Neutrophil (primary cell): ENCODE data around the gene RANBP10.
A peak's percentile ranks its signal among the peaks of the same experiment; 100 is the strongest.

Source experiments
- H3K27ac ChIP-seq: fragments of 200-600 bp; sonication (generic); 2 replicates; pipeline ENCODE4 v1.5.1; 2016; ENCODE audit warnings: mild to moderate bottlenecking, moderate library complexity
- H3K27me3 ChIP-seq: fragments of 200-600 bp; sonication (generic); 2 replicates; pipeline ENCODE4 v1.6.0; 2016; ENCODE audit warnings: mild to moderate bottlenecking
- H3K36me3 ChIP-seq: fragments of 200-600 bp; sonication (generic); 2 replicates; pipeline ENCODE4 v1.5.1; 2017
- H3K4me1 ChIP-seq, 2 experiments: fragments of 200-600 bp in 1 of 2; sonication (generic) in 1 of 2; 1 replicate in 1 of 2; 2 replicates in 1 of 2; pipeline versions ENCODE4 v1.5.1 to v1.6.1; 2013 to 2016; ENCODE audit warnings: low read depth in 1 of 2, low read length in 1 of 2, mild to moderate bottlenecking in 1 of 2, moderate library complexity in 1 of 2; ENCODE audit not compliant: control insufficient read depth in 1 of 2, insufficient read depth in 1 of 2
- H3K4me3 ChIP-seq, 2 experiments: fragments of 200-600 bp in 1 of 2; sonication (generic) in 1 of 2; 1 replicate in 1 of 2; 2 replicates in 1 of 2; pipeline ENCODE4 v1.5.1; 2013 to 2016; ENCODE audit warnings: low read depth in 1 of 2, low read length in 1 of 2, mild to moderate bottlenecking in 1 of 2, moderate library complexity in 1 of 2
- H3K9me3 ChIP-seq: fragments of 200-600 bp; sonication (generic); 2 replicates; pipeline ENCODE4 v1.5.1; 2016
- TF ChIP-seq, protein P1 (sequence below): fragments of 200-600 bp; sonication (generic); IDR thresholded peaks from 2 replicates; pipeline ENCODE4 v1.5.1; 2016; ENCODE audit warnings: antibody characterized with exemption

Gene RANBP10

DNA sequence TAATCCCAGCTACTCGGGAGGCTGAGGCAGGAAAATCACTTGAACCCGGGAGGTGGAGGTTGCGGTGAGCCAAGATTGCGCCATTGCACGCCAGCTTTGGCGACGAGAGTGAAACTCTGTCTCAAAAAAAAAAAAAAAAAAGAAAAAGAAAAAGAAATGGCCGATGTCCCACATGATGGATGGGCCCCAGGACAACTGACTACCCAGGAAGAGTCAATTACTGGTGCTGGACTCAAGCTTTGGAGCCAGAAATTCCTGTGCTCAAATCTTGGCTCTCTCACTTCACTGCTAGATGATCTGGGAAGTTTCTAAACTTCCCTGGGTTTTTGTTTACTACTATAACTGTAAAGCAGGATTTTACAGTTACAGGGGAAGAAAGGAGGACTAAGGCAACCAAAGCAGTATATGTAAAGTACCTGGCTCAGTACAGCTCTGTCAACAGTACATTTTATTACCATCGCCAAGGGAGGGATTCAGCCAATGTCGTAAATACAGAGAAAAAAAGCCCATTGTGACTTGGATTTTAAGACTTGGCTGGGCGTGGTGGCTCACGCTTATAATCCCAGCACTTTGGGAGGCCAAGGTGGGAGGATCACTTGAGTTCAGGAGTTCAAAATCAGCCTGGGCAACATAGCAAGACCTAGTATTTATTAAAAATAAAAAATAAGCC is 127.9 kb downstream of the RANBP10 start:
- Histone ChIP-seq H3K9me3 (no peaks in the 10 kb centered on the region), H3K27ac (peak overlapping the region; percentile 9), H3K4me1 (peaks cover 29 to 33% of the 10 kb centered on the region in 2 experiments), H3K27me3 (no peaks in the 10 kb centered on the region), H3K36me3 (peaks cover 32% of the 10 kb centered on the region), H3K4me3 (no peak overlapping the region)
- TF ChIP-seq, protein P1, sequence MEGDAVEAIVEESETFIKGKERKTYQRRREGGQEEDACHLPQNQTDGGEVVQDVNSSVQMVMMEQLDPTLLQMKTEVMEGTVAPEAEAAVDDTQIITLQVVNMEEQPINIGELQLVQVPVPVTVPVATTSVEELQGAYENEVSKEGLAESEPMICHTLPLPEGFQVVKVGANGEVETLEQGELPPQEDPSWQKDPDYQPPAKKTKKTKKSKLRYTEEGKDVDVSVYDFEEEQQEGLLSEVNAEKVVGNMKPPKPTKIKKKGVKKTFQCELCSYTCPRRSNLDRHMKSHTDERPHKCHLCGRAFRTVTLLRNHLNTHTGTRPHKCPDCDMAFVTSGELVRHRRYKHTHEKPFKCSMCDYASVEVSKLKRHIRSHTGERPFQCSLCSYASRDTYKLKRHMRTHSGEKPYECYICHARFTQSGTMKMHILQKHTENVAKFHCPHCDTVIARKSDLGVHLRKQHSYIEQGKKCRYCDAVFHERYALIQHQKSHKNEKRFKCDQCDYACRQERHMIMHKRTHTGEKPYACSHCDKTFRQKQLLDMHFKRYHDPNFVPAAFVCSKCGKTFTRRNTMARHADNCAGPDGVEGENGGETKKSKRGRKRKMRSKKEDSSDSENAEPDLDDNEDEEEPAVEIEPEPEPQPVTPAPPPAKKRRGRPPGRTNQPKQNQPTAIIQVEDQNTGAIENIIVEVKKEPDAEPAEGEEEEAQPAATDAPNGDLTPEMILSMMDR: no peak

DNA sequence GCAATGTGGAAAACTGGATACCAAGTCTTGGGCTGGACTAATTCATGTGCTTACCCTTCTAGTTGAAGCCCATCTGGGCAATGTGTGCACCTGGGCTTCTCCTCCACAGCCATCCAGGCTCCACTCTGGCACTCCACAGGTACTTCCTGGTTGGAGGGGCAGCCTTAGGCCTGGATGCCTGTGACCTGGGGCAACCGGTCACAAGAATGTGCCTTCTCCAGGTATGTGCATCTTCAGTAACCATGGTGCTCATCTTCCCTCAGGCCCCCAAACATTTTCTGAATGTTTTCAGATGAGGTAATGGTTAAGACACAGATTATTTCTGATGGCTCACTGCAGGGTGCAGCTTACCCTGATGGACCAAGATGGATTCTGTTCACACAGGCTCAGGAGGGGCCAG is 128.6 kb downstream of the RANBP10 start:
- H3K4me3 ChIP-seq: no peak overlapping the region
- H3K36me3 ChIP-seq: peaks cover 32% of the 10 kb centered on the region
- TF ChIP-seq, protein P1: no peak
- peaks cover 29 to 33% of the 10 kb centered on the region in 2 experiments for H3K4me1 ChIP-seq
- H3K27me3 ChIP-seq: no peaks in the 10 kb centered on the region
- no peaks in the 10 kb centered on the region for H3K9me3 ChIP-seq
- peak overlapping the region; percentile 15 for H3K27ac ChIP-seq

DNA sequence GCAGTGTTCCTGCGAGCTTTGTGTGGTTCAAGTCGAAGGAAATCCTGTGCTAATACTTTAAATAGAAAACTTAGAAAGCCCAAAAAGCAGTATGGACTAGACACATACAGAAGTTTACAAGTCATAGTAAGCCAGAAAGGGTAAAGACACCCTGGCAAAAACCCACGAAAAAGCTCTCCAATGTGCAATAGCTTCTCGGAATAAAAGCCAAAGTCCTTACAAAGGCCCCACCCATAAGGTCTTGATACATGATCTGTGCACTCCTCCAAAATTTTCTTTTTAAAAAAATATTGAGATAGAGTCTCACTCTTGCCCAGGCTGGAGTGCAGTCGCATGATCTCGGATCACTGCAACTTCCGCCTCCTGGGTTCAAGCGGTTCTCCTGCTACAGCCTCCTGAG is 129.4 kb downstream of the RANBP10 start:
- Histone ChIP-seq H3K4me1 (peaks cover 31 to 36% of the 10 kb centered on the region in 2 experiments), H3K36me3 (peaks cover 32% of the 10 kb centered on the region)
- TF ChIP-seq, protein P1: no peak

DNA sequence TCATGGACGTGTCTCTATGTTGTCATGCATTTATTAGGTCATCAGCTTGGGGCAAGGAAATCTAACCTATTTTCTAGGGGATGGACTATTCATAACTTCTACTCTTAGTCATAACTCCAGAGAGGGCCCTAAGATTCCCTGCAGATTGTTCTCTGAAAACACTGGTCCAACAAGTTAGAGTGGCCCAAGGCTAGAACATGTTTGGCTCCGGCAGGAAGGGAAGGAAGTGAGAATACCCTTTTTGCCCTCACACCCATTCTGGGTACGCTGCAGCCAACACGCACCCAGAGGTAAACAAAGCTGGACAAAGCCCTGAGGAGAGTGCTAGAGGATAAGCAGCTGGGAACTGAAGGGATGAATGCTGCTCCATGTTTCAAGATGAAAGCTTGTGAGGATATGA is 129.8 kb downstream of the RANBP10 start:
- peak overlapping the region; percentile 6 for H3K27ac ChIP-seq
- TF ChIP-seq, protein P1: no peak
- H3K9me3 ChIP-seq: no peaks in the 10 kb centered on the region
- peaks cover 31 to 34% of the 10 kb centered on the region in 2 experiments for H3K4me1 ChIP-seq
- H3K4me3 ChIP-seq: no peak overlapping the region
- H3K36me3 ChIP-seq: peaks cover 32% of the 10 kb centered on the region
- no peaks in the 10 kb centered on the region for H3K27me3 ChIP-seq

More for the DNA sequence above, 129.4 kb downstream of the RANBP10 start:
- Histone ChIP-seq H3K4me3 (no peak overlapping the region), H3K9me3 (no peaks in the 10 kb centered on the region), H3K27me3 (no peaks in the 10 kb centered on the region), H3K27ac (peak overlapping the region; percentile 6)

DNA sequence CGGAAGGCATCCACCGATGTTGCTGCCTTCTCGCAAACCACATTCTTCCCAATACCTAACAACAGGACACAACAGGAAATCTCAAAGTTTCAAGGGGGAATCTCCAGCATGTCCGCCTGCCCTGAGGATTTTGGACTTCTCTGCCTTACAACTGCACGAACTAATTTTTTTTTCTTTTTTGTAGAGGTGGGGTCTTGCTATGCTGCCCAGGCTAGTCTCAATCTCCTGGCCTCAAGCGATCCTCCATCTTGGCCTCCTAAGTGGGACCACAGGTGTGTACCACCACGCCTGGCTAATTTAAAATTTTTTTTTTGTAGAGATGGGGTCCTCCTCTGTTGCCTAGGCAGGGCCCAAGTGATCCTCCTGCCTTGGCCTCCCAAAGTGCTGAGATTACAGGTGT is 130.4 kb downstream of the RANBP10 start:
- no peaks in the 10 kb centered on the region for H3K27me3 ChIP-seq
- TF ChIP-seq, protein P1: no peak
- no peaks in the 10 kb centered on the region for H3K9me3 ChIP-seq
- peaks cover 30 to 31% of the 10 kb centered on the region in 2 experiments for H3K4me1 ChIP-seq
- no peak overlapping the region for H3K4me3 ChIP-seq
- peaks cover 31% of the 10 kb centered on the region for H3K36me3 ChIP-seq
- no peak overlapping the region for H3K27ac ChIP-seq
